ENCODE data around the gene PRAMEF12. TPM values are rescaled to one million over a fixed set of nuclear protein-coding genes. Genes with fewer than 3 reads are reported as not detected.
"Not testable (repeated sequence)": the region's sequence is repeated elsewhere in the genome, so short reads cannot be mapped to it uniquely, and the experiment has no call there.

Gene PRAMEF12
- not detected in 2 replicates for total RNA-seq

DNA sequence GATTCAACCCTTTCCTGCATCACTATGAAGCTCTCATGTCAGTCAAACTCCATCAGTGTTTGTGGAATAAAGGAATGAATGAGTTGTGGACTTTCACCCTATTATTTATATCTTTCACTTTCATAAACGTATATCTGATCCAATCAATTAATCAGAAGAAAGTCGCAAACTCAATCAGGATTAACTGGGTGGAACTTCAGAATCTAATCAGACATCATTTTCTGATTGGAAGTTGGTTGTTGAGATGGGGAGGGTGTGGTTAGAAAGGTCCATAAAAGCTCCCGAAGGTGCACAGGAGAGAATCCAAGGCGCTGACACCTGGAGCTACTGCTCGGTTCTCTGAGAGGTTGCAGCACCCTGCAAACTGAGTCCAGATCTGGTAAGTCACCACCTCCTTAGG lies at the start of gene PRAMEF12:
TSS of gene PRAMEF12 (plus strand) at position 301 of the 400 bp plus-strand sequence. CDS start 1,130 bp downstream, outside the sequence.
- CTCF ChIA-PET, result no interaction called here
- no peak for DNase-seq

DNA sequence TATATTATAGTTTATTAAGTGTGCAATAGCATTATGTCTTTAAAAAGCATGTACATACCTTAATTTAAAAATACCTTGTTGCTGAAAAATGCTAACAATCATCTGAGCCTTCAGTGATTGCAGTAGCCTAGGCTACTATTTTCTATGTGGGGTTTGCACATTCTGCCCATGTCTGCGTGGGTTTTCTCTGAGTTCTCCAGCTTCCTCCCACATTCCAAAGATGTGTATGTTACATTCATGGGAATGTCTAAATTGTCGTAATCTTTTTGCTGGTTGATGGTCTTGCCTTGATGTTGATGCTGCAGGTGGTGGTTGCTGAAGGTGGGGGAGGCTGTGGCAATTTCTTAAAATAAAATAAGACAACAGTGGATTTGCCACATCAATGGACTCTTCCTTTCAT lies 45.1 kb upstream of the PRAMEF12 start:
- POLR2A ChIA-PET, result no interaction called here
- DNase-seq, result no peak
- peaks cover 27% of the 10 kb centered on the region for H3K9me3 Mint-ChIP-seq
- no peaks in the 10 kb centered on the region for H3K36me3 Mint-ChIP-seq (ENCODE audit: low read depth)
- no peak overlapping the region for H3K27ac Mint-ChIP-seq
- intact Hi-C loops (cut with micrococcal nuclease), result no loop called here
- CTCF ChIA-PET, result no interaction called here
- peaks cover 8% of the 10 kb centered on the region for H3K27me3 Mint-ChIP-seq
- TF ChIP-seq CTCF (IDR thresholded peaks at IDR 0.05), result no peak
- ATAC-seq (ENCODE audit: low read depth), result no peak
- H3K4me1 Mint-ChIP-seq, result no peaks in the 10 kb centered on the region
- H3K4me3 Mint-ChIP-seq, result no peak overlapping the region

More for the DNA sequence above, at the start of gene PRAMEF12:
- POLR2A ChIA-PET, result no interaction called here
- Mint-ChIP-seq H3K36me3 (ENCODE audit: low read depth) (no peaks in the 10 kb centered on the region), H3K27me3 (peaks cover 26% of the 10 kb centered on the region), H3K9me3 (no peaks in the 10 kb centered on the region), H3K4me3 (no peak within 1 kb of the TSS), H3K4me1 (no peaks in the 10 kb centered on the region), H3K27ac (no peak within 1 kb of the TSS)
- TF ChIP-seq CTCF (IDR thresholded peaks at IDR 0.05), result no peak
- intact Hi-C loops (cut with micrococcal nuclease), result no loop called here
- ATAC-seq (ENCODE audit: low read depth), result no peak

DNA sequence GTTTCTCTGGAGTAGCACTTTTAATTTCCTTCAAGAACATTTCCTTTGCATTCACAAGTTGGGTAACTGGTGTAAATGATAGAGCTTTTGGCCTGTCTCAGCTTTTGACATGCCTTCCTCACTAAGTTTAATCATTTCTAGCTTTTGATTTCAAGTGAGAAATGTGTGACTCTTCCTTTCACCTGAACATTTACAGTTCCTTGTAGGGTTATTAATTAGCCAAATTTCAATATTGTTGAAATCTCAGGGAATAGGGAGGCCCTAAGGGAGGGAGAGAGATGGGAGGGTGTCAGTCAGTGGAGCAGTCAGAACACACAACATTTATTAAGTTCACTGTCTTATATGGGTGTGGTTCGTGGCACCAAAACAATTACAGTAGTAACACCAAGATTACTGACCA lies 43.4 kb upstream of the PRAMEF12 start:
- intact Hi-C loops (cut with micrococcal nuclease), result no loop called here
- no peak overlapping the region for H3K4me3 Mint-ChIP-seq
- POLR2A ChIA-PET, result no interaction called here

DNA sequence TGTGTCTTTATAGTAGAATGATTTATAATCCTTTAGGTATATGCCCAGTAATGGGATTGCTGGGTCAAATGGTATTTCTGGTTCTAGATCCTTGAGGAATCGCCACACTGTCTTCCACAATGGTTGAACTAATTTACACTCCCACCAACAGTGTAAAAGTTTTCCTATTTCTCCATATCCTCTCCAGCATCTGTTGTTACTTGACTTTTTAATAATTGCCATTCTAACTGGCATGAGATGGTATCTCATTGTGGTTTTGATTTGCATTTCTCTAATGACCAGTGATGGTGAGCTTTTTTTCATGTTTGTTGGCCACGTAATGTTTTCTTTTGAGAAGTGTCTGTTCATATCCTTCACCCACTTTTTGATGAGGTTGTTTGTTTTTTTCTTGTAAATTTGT lies 42.5 kb upstream of the PRAMEF12 start:
- DNase-seq; ATAC-seq (ENCODE audit: low read depth); intact Hi-C loops (cut with micrococcal nuclease); CTCF ChIA-PET; H3K4me3 Mint-ChIP-seq; H3K36me3 Mint-ChIP-seq (ENCODE audit: low read depth); POLR2A ChIA-PET; H3K4me1 Mint-ChIP-seq; H3K27ac Mint-ChIP-seq: not testable (repeated sequence)
- Mint-ChIP-seq H3K27me3 (peaks cover 19% of the 10 kb centered on the region), H3K9me3 (peaks cover 30% of the 10 kb centered on the region)

More for the DNA sequence above, 43.4 kb upstream of the PRAMEF12 start:
- H3K36me3 Mint-ChIP-seq (ENCODE audit: low read depth), result no peaks in the 10 kb centered on the region
- no peak for ATAC-seq (ENCODE audit: low read depth)
- CTCF ChIA-PET, result no interaction called here
- peaks cover 16% of the 10 kb centered on the region for H3K27me3 Mint-ChIP-seq
- peaks cover 27% of the 10 kb centered on the region for H3K9me3 Mint-ChIP-seq
- no peaks in the 10 kb centered on the region for H3K4me1 Mint-ChIP-seq
- no peak for DNase-seq
- no peak for TF ChIP-seq CTCF (IDR thresholded peaks at IDR 0.05)
- H3K27ac Mint-ChIP-seq, result no peak overlapping the region

- no peak overlapping the region for H3K4me3 Mint-ChIP-seq
- H3K36me3 Mint-ChIP-seq (ENCODE audit: low read depth), result no peaks in the 10 kb centered on the region
- POLR2A ChIA-PET, result no interaction called here
- DNase-seq, result no peak
- no peak for TF ChIP-seq CTCF (IDR thresholded peaks at IDR 0.05)
- H3K27me3 Mint-ChIP-seq, result peaks cover 26% of the 10 kb centered on the region
- intact Hi-C loops (cut with micrococcal nuclease), result no loop called here
- no peaks in the 10 kb centered on the region for H3K4me1 Mint-ChIP-seq
- peaks cover 27% of the 10 kb centered on the region for H3K9me3 Mint-ChIP-seq
- ATAC-seq (ENCODE audit: low read depth), result no peak
- H3K27ac Mint-ChIP-seq, result no peak overlapping the region
- CTCF ChIA-PET, result no interaction called here
Observed at GRCh38 chr1:12734651-12735050, 38.9 kb upstream of the PRAMEF12 start.

DNA sequence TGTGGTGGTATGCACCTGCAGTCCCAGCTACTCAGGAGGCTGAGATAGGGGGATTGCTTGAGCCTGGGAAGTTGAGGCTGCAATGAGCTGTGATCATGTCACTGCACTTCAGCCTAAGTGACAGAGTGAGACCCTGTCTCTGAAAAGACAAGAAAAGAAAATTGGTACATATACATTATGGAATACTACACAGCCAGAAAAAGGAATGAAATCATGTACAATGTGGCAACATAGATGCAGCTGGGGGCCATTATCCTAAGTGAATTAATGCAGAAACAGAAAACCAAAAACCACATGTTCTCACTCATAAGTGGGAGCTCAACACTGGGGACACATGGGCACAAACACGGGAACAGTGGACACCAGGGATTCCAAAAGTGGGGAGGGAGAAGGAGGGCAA lies 34.6 kb upstream of the PRAMEF12 start:
- ChIA-PET CTCF (no interaction called here), POLR2A (no interaction called here)
- peaks cover 23% of the 10 kb centered on the region for H3K27me3 Mint-ChIP-seq
- no peaks in the 10 kb centered on the region for H3K4me1 Mint-ChIP-seq
- intact Hi-C loops (cut with micrococcal nuclease), result no loop called here
- H3K9me3 Mint-ChIP-seq, result peaks cover 12% of the 10 kb centered on the region
- no peak overlapping the region for H3K4me3 Mint-ChIP-seq
- H3K27ac Mint-ChIP-seq, result no peak overlapping the region
- DNase-seq (no peak), ATAC-seq (ENCODE audit: low read depth) (no peak)
- H3K36me3 Mint-ChIP-seq (ENCODE audit: low read depth), result no peaks in the 10 kb centered on the region
- TF ChIP-seq CTCF (IDR thresholded peaks at IDR 0.05), result no peak

Measured in activated B cell treated with CpG ODN at 0.5 μM for 24 hours (primary cell).